B cell (primary cell): Measurements from ENCODE around the gene HYAL2. TPM values are rescaled to one million over a fixed set of nuclear protein-coding genes. Genes with fewer than 3 reads are reported as not detected.
"Not testable (repeated sequence)": the region's sequence is repeated elsewhere in the genome, so short reads cannot be mapped to it uniquely, and the experiment has no call there.

ENCODE experiments used
- ATAC-seq: fragments of 200-7000 bp; cut with Tn5 transposase; one replicate; pipeline ENCODE4 v1.10.0; 2021; ENCODE audit warnings: low read depth, mild to moderate bottlenecking, moderate number of reproducible peaks, moderate library complexity
- CTCF ChIA-PET: fragments of 350-600 bp; sonication (Branson Sonifier 250); formaldehyde crosslinking; loops from one replicate; lab custom pipeline; 2021; ENCODE audit warnings: antibody characterized with exemption, inconsistent platforms; lab: Charles Lee
- POLR2A ChIA-PET: fragments of 350-600 bp; sonication (Branson Sonifier 250); formaldehyde crosslinking; loops from one replicate; lab custom pipeline; 2021; ENCODE audit warnings: antibody characterized with exemption; lab: Charles Lee
- DNase-seq: peaks from one replicate; pipeline ENCODE4 v3.0.0; 2013
- H2AFZ ChIP-seq: 2 replicates; pipeline ENCODE4 v1.6.1; 2012; ENCODE audit warnings: mild to moderate bottlenecking, low read depth, low read length; ENCODE audit not compliant: insufficient read depth, poor library complexity, severe bottlenecking
- H3K27ac ChIP-seq, 2 donors: 1 replicate in 1 of 2; 2 replicates in 1 of 2; pipeline ENCODE4 v1.5.1; 2012 to 2013; ENCODE audit warnings: low read length in 2 of 2, mild to moderate bottlenecking in 2 of 2, moderate library complexity in 1 of 2
- H3K27me3 ChIP-seq, 4 experiments: fragments of 200-600 bp in 1 of 4; sonication (generic) in 1 of 4; replicated peaks in 1 of 4; 1 replicate in 2 of 4; 2 replicates in 2 of 4; pipeline versions ENCODE4 v1.6.1 to v1.7.0; 2013 to 2016; ENCODE audit warnings: low read length in 3 of 4, mild to moderate bottlenecking in 2 of 4, mixed read lengths in 1 of 4, moderate library complexity in 1 of 4; ENCODE audit not compliant: insufficient read depth in 4 of 4, control insufficient read depth in 3 of 4; ENCODE audit errors: control extremely low read depth in 1 of 4
- H3K36me3 ChIP-seq, 2 experiments: replicated peaks in 1 of 2; 1 replicate in 1 of 2; 2 replicates in 1 of 2; pipeline versions ENCODE4 v1.6.1 to v1.7.1; 2013; ENCODE audit warnings: low read length in 1 of 2; ENCODE audit not compliant: insufficient read depth in 2 of 2, control insufficient read depth in 1 of 2; ENCODE audit errors: control extremely low read depth in 1 of 2, extremely low read depth in 1 of 2
- H3K4me1 ChIP-seq, 2 donors: fragments of 200-600 bp in 1 of 2; sonication (generic) in 1 of 2; 1 replicate in 1 of 2; 2 replicates in 1 of 2; pipeline versions ENCODE4 v1.5.1 to v1.6.1; 2013 to 2017; ENCODE audit warnings: low read length in 2 of 2; ENCODE audit not compliant: control insufficient read depth in 2 of 2, insufficient read depth in 2 of 2
- H3K4me2 ChIP-seq: replicated peaks from 2 replicates; pipeline ENCODE3; 2012; ENCODE audit warnings: mild to moderate bottlenecking, low read depth, low read length; ENCODE audit not compliant: poor library complexity, severe bottlenecking
- H3K4me3 ChIP-seq, 5 experiments: fragments of 200-600 bp in 1 of 5; sonication (generic) in 1 of 5; 1 replicate in 3 of 5; 2 replicates in 2 of 5; pipeline versions ENCODE4 v1.5.1 to v1.7.0; 2011 to 2016; ENCODE audit warnings: low read length in 4 of 5, mild to moderate bottlenecking in 4 of 5, low read depth in 2 of 5, control low read depth in 1 of 5, moderate library complexity in 1 of 5; ENCODE audit not compliant: insufficient read depth in 1 of 5; ENCODE audit errors: control extremely low read depth in 1 of 5, extremely low read depth in 1 of 5
- H3K79me2 ChIP-seq: fragments of 200-600 bp; sonication (generic); one replicate; pipeline ENCODE4 v1.6.0; 2016; ENCODE audit warnings: low read length; ENCODE audit not compliant: control insufficient read depth, insufficient read depth
- H3K9ac ChIP-seq: fragments of 200-600 bp; sonication (generic); 2 replicates; pipeline ENCODE4 v1.6.1; 2017; ENCODE audit warnings: mild to moderate bottlenecking, low read length, moderate library complexity
- H3K9me3 ChIP-seq, 3 donors: one replicate each; pipeline versions ENCODE4 v1.6.1 to v1.7.1; 2013; ENCODE audit warnings: low read length in 2 of 3; ENCODE audit not compliant: control insufficient read depth in 2 of 3, insufficient read depth in 1 of 3; ENCODE audit errors: control extremely low read depth in 1 of 3
- H4K20me1 ChIP-seq: 2 replicates; pipeline ENCODE4 v1.6.0; 2012; ENCODE audit warnings: mild to moderate bottlenecking, low read length; ENCODE audit not compliant: insufficient read depth, control insufficient read depth, poor library complexity, severe bottlenecking
- H3K27ac Mint-ChIP-seq: one replicate; pipeline ENCODE4 v1.8.0; 2021; ENCODE audit warnings: mixed read lengths
- H3K27me3 Mint-ChIP-seq: one replicate; pipeline ENCODE4 v1.8.0; 2021; ENCODE audit warnings: mixed read lengths
- H3K4me1 Mint-ChIP-seq: one replicate; pipeline ENCODE4 v1.8.0; 2021; ENCODE audit warnings: mixed read lengths
- H3K4me3 Mint-ChIP-seq: one replicate; pipeline ENCODE4 v1.8.0; 2021; ENCODE audit warnings: mixed read lengths
- H3K9me3 Mint-ChIP-seq: one replicate; pipeline ENCODE4 v1.8.0; 2022; ENCODE audit warnings: mixed read lengths; ENCODE audit not compliant: insufficient read depth
- CTCF ChIP-seq: fragments of 200-600 bp; IDR thresholded peaks from one replicate; pipeline ENCODE4 v1.8.0; 2022; ENCODE audit warnings: antibody characterized with exemption, mild to moderate bottlenecking
- EZH2 ChIP-seq: IDR thresholded peaks from 2 replicates; pipeline ENCODE4 v1.6.1; 2012; ENCODE audit warnings: borderline replicate concordance, low read depth, mild to moderate bottlenecking, moderate library complexity, low read length; ENCODE audit not compliant: insufficient read depth, poor library complexity, severe bottlenecking
- WGBS: methylation state at CpG from one replicate; pipeline ENCODE4 v1.1.5; 2013; ENCODE audit warnings: missing lambda C conversion rate; ENCODE audit not compliant: insufficient coverage; 5-methylcytosine and 5-hydroxymethylcytosine counted together
- intact Hi-C: fragments of 100-400 bp; cut with micrococcal nuclease; formaldehyde crosslinking; loops from one replicate; pipeline ENCODE4 v1.10.0; 2022
- polyA plus RNA-seq: library from polyadenylated mRNA; depleted of rRNA; stranded (reverse); fragments of >200 nt; gene quantifications from 2 replicates; pipeline ENCODE4 v1.2.3, GENCODE V29; 2012
- total RNA-seq, 2 donors: library from RNA; stranded (reverse); fragments of 120-200 nt in 1 of 2; gene quantifications; 1 replicate in 1 of 2; 2 replicates in 1 of 2; pipeline versions ENCODE4 v1.2.3 to v1.2.4, GENCODE V29; 2013 to 2022

Gene HYAL2
- total and polyA plus RNA-seq, 2 donors (not counting 1 experiment from before 2014, with no cell fraction given) = 4.2 to 5.1 TPM

- Histone ChIP-seq H2AFZ (no peak overlapping the region), H3K9me3 (peaks cover 0 to 3% (median 0%) of the 10 kb centered on the region in 3 donors), H3K27ac (no peak overlapping the region), H3K4me1 (peaks cover 12 to 32% of the 10 kb centered on the region in 2 donors), H3K36me3 (peaks cover 0 to 3% of the 10 kb centered on the region in 2 experiments), H4K20me1 (no peaks in the 10 kb centered on the region), H3K27me3 (no peaks in the 10 kb centered on the region), H3K4me3 (no peak overlapping the region), H3K9ac (no peak overlapping the region), H3K4me2 (no peak overlapping the region), H3K79me2 (no peaks in the 10 kb centered on the region)
- H3K4me3 Mint-ChIP-seq = no peak overlapping the region
- H3K27me3 Mint-ChIP-seq = no peaks in the 10 kb centered on the region
- POLR2A ChIA-PET = interaction anchor here (0.6 kb wide), 1 partner anchor 16 kb away, joined by 3 read pairs; no protein-coding TSS in a partner anchor
- peaks cover 23% of the 10 kb centered on the region for H3K4me1 Mint-ChIP-seq
- CTCF ChIA-PET = interaction anchor here (1.3 to 2.5 kb wide), 3 partner anchors 10 to 775 kb away, joined by 4 to 11 read pairs (median 5); no protein-coding TSS in a partner anchor
- no peaks in the 10 kb centered on the region for H3K9me3 Mint-ChIP-seq
- H3K27ac Mint-ChIP-seq = no peak overlapping the region
- WGBS = 90% methylated on average over 2 of the region's 3 CpGs
- intact Hi-C loops = no loop called here
- DNase-seq (no peak), ATAC-seq (no peak)
- TF ChIP-seq EZH2 = no peak
- no peak for TF ChIP-seq CTCF
Observed at GRCh38 chr3:50314342-50314741, 8.2 kb downstream of the HYAL2 start.

DNA sequence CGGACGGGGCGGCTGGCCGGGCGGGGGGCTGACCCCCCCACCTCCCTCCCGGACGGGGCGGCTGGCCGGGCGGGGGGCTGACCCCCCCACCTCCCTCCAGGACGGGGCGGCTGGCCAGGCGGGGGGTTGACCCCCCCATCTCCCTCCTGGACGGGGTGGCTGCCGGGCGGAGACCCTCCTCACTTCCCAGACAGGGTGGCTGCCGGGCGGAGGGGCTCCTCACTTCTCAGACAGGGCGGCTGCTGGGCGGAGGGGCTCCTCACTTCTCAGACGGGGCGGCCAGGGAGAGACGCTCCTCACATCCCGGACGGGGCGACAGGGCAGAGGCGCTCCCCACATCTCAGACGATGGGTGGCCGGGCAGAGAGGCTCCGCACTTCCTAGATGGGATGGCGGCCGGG is 10.5 kb downstream of the HYAL2 start:
- 85% methylated on average over 3 of the region's 32 CpGs for WGBS
- not testable (repeated sequence) for H3K27ac Mint-ChIP-seq

More for the DNA sequence above, 10.5 kb downstream of the HYAL2 start:
- H3K36me3 ChIP-seq, H3K9me3 Mint-ChIP-seq, H3K27me3 Mint-ChIP-seq, H4K20me1 ChIP-seq, H2AFZ ChIP-seq, ATAC-seq, H3K4me3 Mint-ChIP-seq, DNase-seq, CTCF ChIA-PET, intact Hi-C loops, H3K9ac ChIP-seq, H3K27ac ChIP-seq, H3K27me3 ChIP-seq, H3K79me2 ChIP-seq, H3K4me3 ChIP-seq, POLR2A ChIA-PET, H3K4me1 ChIP-seq, H3K4me2 ChIP-seq: not testable (repeated sequence)
- peaks cover 11% of the 10 kb centered on the region for H3K4me1 Mint-ChIP-seq
- peaks cover 0 to 23% (median 0%) of the 10 kb centered on the region in 3 donors for H3K9me3 ChIP-seq
